Measurements from ENCODE around the gene GBE1. TPM values are rescaled to one million over a fixed set of nuclear protein-coding genes. Genes with fewer than 3 reads are reported as not detected.
"Not testable (repeated sequence)": the region's sequence is repeated elsewhere in the genome, so short reads cannot be mapped to it uniquely, and the experiment has no call there.

The GBE1 gene
- polyA plus RNA-seq, 4 donors = 13.6 to 34.1 (median 30.0) TPM

- no peak for DNase-seq (ENCODE audit: low read depth in 4 of 4, low spot score in 3 of 4)
These were observed 3.2 kb downstream of the GBE1 start for GRCh38 chr3:81758275-81758674.

- no peak for DNase-seq (ENCODE audit: low read depth in 4 of 4, low spot score in 3 of 4)
These were observed 7.9 kb downstream of the GBE1 start for GRCh38 chr3:81753416-81754027.

GRCh38 chr3:81752604-81753003 lies 8.8 kb downstream of the GBE1 start:
- no peak for DNase-seq (ENCODE audit: low read depth in 4 of 4, low spot score in 3 of 4)

- DNase-seq (ENCODE audit: low read depth in 4 of 4, low spot score in 3 of 4) = no peak
These were observed 12.2 kb downstream of the GBE1 start for GRCh38 chr3:81749265-81749664.

- not testable (repeated sequence) for DNase-seq (ENCODE audit: low read depth in 4 of 4, low spot score in 3 of 4)
These were observed 14.2 kb downstream of the GBE1 start for GRCh38 chr3:81747280-81747679.

GRCh38 chr3:81744366-81744765 lies 17.1 kb downstream of the GBE1 start:
- DNase-seq (ENCODE audit: low read depth in 4 of 4, low spot score in 3 of 4) = no peak

GRCh38 chr3:81743096-81744025 lies 18.1 kb downstream of the GBE1 start:
- DNase-seq (ENCODE audit: low read depth in 4 of 4, low spot score in 3 of 4) = no peak

- no peak for DNase-seq (ENCODE audit: low read depth in 4 of 4, low spot score in 3 of 4)
These were observed 18.9 kb downstream of the GBE1 start for GRCh38 chr3:81742581-81742980.

GRCh38 chr3:81741216-81741615 lies 20.2 kb downstream of the GBE1 start:
- no peak for DNase-seq (ENCODE audit: low read depth in 4 of 4, low spot score in 3 of 4)

GRCh38 chr3:81740731-81741130 lies 20.7 kb downstream of the GBE1 start:
- no peak for DNase-seq (ENCODE audit: low read depth in 4 of 4, low spot score in 3 of 4)

- DNase-seq (ENCODE audit: low read depth in 4 of 4, low spot score in 3 of 4) = no peak
These were observed 26.1 kb downstream of the GBE1 start for GRCh38 chr3:81735334-81735733.

GRCh38 chr3:81734742-81735141 lies 26.7 kb downstream of the GBE1 start:
- no peak for DNase-seq (ENCODE audit: low read depth in 4 of 4, low spot score in 3 of 4)

GRCh38 chr3:81732642-81733041 lies 28.8 kb downstream of the GBE1 start:
- DNase-seq (ENCODE audit: low read depth in 4 of 4, low spot score in 3 of 4) = no peak

- no peak for DNase-seq (ENCODE audit: low read depth in 4 of 4, low spot score in 3 of 4)
These were observed 32.5 kb downstream of the GBE1 start for GRCh38 chr3:81728766-81729544.

- no peak for DNase-seq (ENCODE audit: low read depth in 4 of 4, low spot score in 3 of 4)
These were observed 34.7 kb downstream of the GBE1 start for GRCh38 chr3:81726735-81727134.

- no peak for DNase-seq (ENCODE audit: low read depth in 4 of 4, low spot score in 3 of 4)
These were observed 35.3 kb downstream of the GBE1 start for GRCh38 chr3:81726132-81726531.

GRCh38 chr3:81723732-81724313 lies 37.6 kb downstream of the GBE1 start:
- DNase-seq (ENCODE audit: low read depth in 4 of 4, low spot score in 3 of 4) = no peak

GRCh38 chr3:81718311-81718710 lies 43.1 kb downstream of the GBE1 start:
- DNase-seq (ENCODE audit: low read depth in 4 of 4, low spot score in 3 of 4) = no peak

- DNase-seq (ENCODE audit: low read depth in 4 of 4, low spot score in 3 of 4) = peak; percentile 50 to 61 (median 56)
These were observed 44.5 kb downstream of the GBE1 start for GRCh38 chr3:81716870-81717509.

GRCh38 chr3:81713031-81713430 lies 48.4 kb downstream of the GBE1 start:
- DNase-seq (ENCODE audit: low read depth in 4 of 4, low spot score in 3 of 4) = no peak

Data from left renal pelvis (tissue), 4 donors.